OCI-LY7 (cell line): ENCODE results near the gene F2R. TPM values are rescaled to one million over a fixed set of nuclear protein-coding genes. Genes with fewer than 3 reads are reported as not detected.
A peak's percentile ranks its signal among the peaks of the same experiment; 100 is the strongest.

Experiments used
- BruUV-seq: library from RNA; stranded (reverse); fragments of 400-500 nt; replicated peaks from 2 replicates; lab custom pipeline; 2021; lab: Mats Ljungman, UMichigan
- CTCF ChIA-PET: fragments of 300-600 bp; sonication (Branson Sonifier 250); formaldehyde crosslinking; loops from one replicate; lab custom pipeline; 2022; ENCODE audit warnings: antibody characterized with exemption; ENCODE audit not compliant: unreplicated experiment; lab: Charles Lee
- POLR2A ChIA-PET: fragments of 300-600 bp; sonication (Branson Sonifier 250); formaldehyde crosslinking; loops from one replicate; lab custom pipeline; 2022; ENCODE audit warnings: antibody characterized with exemption; lab: Charles Lee
- DNase-seq: peaks from one replicate; pipeline ENCODE4 v3.0.0-alpha.2; 2015; ENCODE audit warnings: low spot score
- H2AFZ ChIP-seq: fragments of 200-600 bp; sonication (generic), shearing (Covaris generic); 2 replicates; pipeline ENCODE4 v1.6.1; 2014; ENCODE audit warnings: mild to moderate bottlenecking, antibody characterized with exemption, low read length, moderate library complexity
- H3K27ac ChIP-seq: fragments of 200-600 bp; sonication (generic); 2 replicates; pipeline ENCODE4 v1.5.1; 2014; ENCODE audit warnings: mixed run types, low read depth, mild to moderate bottlenecking, moderate library complexity, low read length, inconsistent platforms; ENCODE audit not compliant: poor library complexity, severe bottlenecking
- H3K36me3 ChIP-seq: fragments of 200-600 bp; sonication (generic); 2 replicates; pipeline ENCODE4 v1.6.1; 2014; ENCODE audit warnings: mild to moderate bottlenecking, antibody characterized with exemption, low read length, moderate library complexity, mixed read lengths; ENCODE audit not compliant: insufficient read depth
- H3K4me1 ChIP-seq: fragments of 200-600 bp; sonication (generic); 2 replicates; pipeline ENCODE4 v1.5.1; 2014; ENCODE audit warnings: mild to moderate bottlenecking, low read length; ENCODE audit not compliant: insufficient read depth, poor library complexity, severe bottlenecking
- H3K4me2 ChIP-seq: fragments of 200-600 bp; sonication (generic); 2 replicates; pipeline ENCODE4 v1.6.1; 2014; ENCODE audit warnings: mild to moderate bottlenecking, low read length
- H3K4me3 ChIP-seq: fragments of 200-600 bp; sonication (generic); 2 replicates; pipeline ENCODE4 v1.5.1; 2014; ENCODE audit warnings: mild to moderate bottlenecking, low read depth, low read length; ENCODE audit not compliant: poor library complexity, severe bottlenecking
- H3K79me2 ChIP-seq: fragments of 200-600 bp; sonication (generic); 2 replicates; pipeline ENCODE4 v1.6.1; 2016; ENCODE audit warnings: low read depth, mild to moderate bottlenecking, low read length, moderate library complexity, mixed read lengths; ENCODE audit not compliant: insufficient read depth
- H3K9me2 ChIP-seq: fragments of 200-600 bp; sonication (generic); 2 replicates; pipeline ENCODE4 v1.6.1; 2016; ENCODE audit warnings: mild to moderate bottlenecking, low read length, mixed read lengths; ENCODE audit not compliant: insufficient read depth
- H3K9me3 ChIP-seq: fragments of 200-600 bp; sonication (generic); 2 replicates; pipeline ENCODE4 v1.6.1; 2014; ENCODE audit warnings: mild to moderate bottlenecking, mixed run types, low read length, mixed read lengths
- H4K20me1 ChIP-seq: fragments of 200-600 bp; sonication (generic); 2 replicates; pipeline ENCODE4 v1.6.1; 2014; ENCODE audit warnings: mild to moderate bottlenecking, antibody characterized with exemption, low read length, moderate library complexity, mixed read lengths; ENCODE audit not compliant: insufficient read depth
- CTCF ChIP-seq: fragments of 200-600 bp; sonication (generic); conservative IDR thresholded peaks from 2 replicates; pipeline ENCODE4 v1.5.1; 2014; ENCODE audit warnings: mild to moderate bottlenecking, antibody characterized with exemption, low read length, moderate library complexity, mixed read lengths
- EZH2phosphoT487 ChIP-seq: fragments of 200-600 bp; sonication (generic); IDR thresholded peaks from 2 replicates; pipeline ENCODE4 v1.6.1; 2018; ENCODE audit warnings: low read depth, borderline replicate concordance, mild to moderate bottlenecking, mixed run types, antibody characterized with exemption, low read length, moderate library complexity, mixed read lengths
- intact Hi-C: fragments of 100-400 bp; cut with micrococcal nuclease; formaldehyde crosslinking; loops from one replicate; pipeline ENCODE4 v1.10.0; 2022; ENCODE audit not compliant: unreplicated experiment
- total RNA-seq, 2 experiments: library from RNA; depleted of rRNA in 1 of 2; stranded (reverse); fragments of >200 nt in 1 of 2; shearing (Covaris generic) in 1 of 2; gene quantifications; 2 replicates each; pipeline ENCODE4 v1.2.3, GENCODE V29; 2014 to 2022

Gene F2R
- total RNA-seq, 2 experiments from 2014 or later, result 0.08 TPM; not detected in 1

- no peak overlapping the region for H2AFZ ChIP-seq
- POLR2A ChIA-PET, result no interaction called here
- CTCF ChIA-PET, result no interaction called here
- no peak for TF ChIP-seq CTCF
- no peak for TF ChIP-seq EZH2phosphoT487
- H3K27ac ChIP-seq, result no peak overlapping the region
- H3K79me2 ChIP-seq, result no peaks in the 10 kb centered on the region
- H3K9me2 ChIP-seq, result no peaks in the 10 kb centered on the region
- BruUV-seq, result no TSS peak
- H3K9me3 ChIP-seq, result no peaks in the 10 kb centered on the region
- no peak overlapping the region for H3K4me3 ChIP-seq
- no peak for DNase-seq
- peaks cover 12% of the 10 kb centered on the region; the same call in 1 of the 2 replicates for H3K36me3 ChIP-seq
- H3K4me2 ChIP-seq, result no peak overlapping the region
- no peaks in the 10 kb centered on the region for H4K20me1 ChIP-seq
- intact Hi-C loops, result no loop called here
- no peaks in the 10 kb centered on the region for H3K4me1 ChIP-seq
Observed at GRCh38 chr5:76710991-76711390, 4.9 kb upstream of the F2R start.

- Histone ChIP-seq H3K9me3 (no peaks in the 10 kb centered on the region), H3K36me3 (no peaks in the 10 kb centered on the region), H4K20me1 (no peaks in the 10 kb centered on the region), H3K4me2 (peak overlapping the region; percentile 26; the same call in 1 of the 2 replicates), H3K4me1 (no peaks in the 10 kb centered on the region), H3K4me3 (no peak overlapping the region), H3K27ac (no peak overlapping the region), H3K79me2 (no peaks in the 10 kb centered on the region), H2AFZ (no peak overlapping the region), H3K9me2 (no peaks in the 10 kb centered on the region)
- POLR2A ChIA-PET, result no interaction called here
- no peak for DNase-seq
- BruUV-seq, result no TSS peak
- no peak for TF ChIP-seq EZH2phosphoT487
- no peak for TF ChIP-seq CTCF
- intact Hi-C loops, result no loop called here
- CTCF ChIA-PET, result no interaction called here
Observed at GRCh38 chr5:76714751-76715485, 1.0 kb upstream of the F2R start.

GRCh38 chr5:76715486-76715735 is 515 bp upstream of the F2R start:
- Histone ChIP-seq H3K4me3 (no peak overlapping the region), H3K79me2 (no peaks in the 10 kb centered on the region), H2AFZ (no peak overlapping the region), H3K4me2 (peak overlapping the region; percentile 26; the same call in 1 of the 2 replicates), H3K9me2 (no peaks in the 10 kb centered on the region), H3K27ac (no peak overlapping the region), H3K9me3 (no peaks in the 10 kb centered on the region), H3K4me1 (no peaks in the 10 kb centered on the region), H3K36me3 (no peaks in the 10 kb centered on the region), H4K20me1 (no peaks in the 10 kb centered on the region)
- ChIA-PET CTCF (no interaction called here), POLR2A (no interaction called here)
- TF ChIP-seq CTCF (no peak), EZH2phosphoT487 (no peak)
- intact Hi-C loops, result no loop called here
- no peak for DNase-seq
- BruUV-seq, result no TSS peak
